IMR-90 (cell line): ENCODE results near the gene TTC39A. TPM values are rescaled to one million over a fixed set of nuclear protein-coding genes. Genes with fewer than 3 reads are reported as not detected.

Experiments used
- ATAC-seq: fragments of 200-7000 bp; cut with Tn5 transposase; 2 replicates; pipeline ENCODE4 v1.9.1; 2020; ENCODE audit warnings: low read depth, mild to moderate bottlenecking, moderate library complexity
- BruUV-seq: library from RNA; stranded (reverse); fragments of 400-500 nt; replicated peaks from 2 replicates; lab custom pipeline; 2021; lab: Mats Ljungman, UMichigan
- CTCF ChIA-PET: fragments of 300-600 bp; formaldehyde crosslinking; extraction: SDS; loops from one replicate; lab custom pipeline; 2021; ENCODE audit warnings: antibody characterized with exemption; lab: Yijun Ruan, JAX
- POLR2A ChIA-PET: fragments of 300-600 bp; sonication (Branson Sonifier 250); formaldehyde crosslinking; loops from one replicate; lab custom pipeline; 2022; ENCODE audit warnings: antibody characterized with exemption; ENCODE audit not compliant: unreplicated experiment; lab: Charles Lee
- DNase-seq: peaks from one replicate; pipeline ENCODE4 v3.0.0; 2013
- H2AFZ ChIP-seq: replicated peaks from 2 replicates; pipeline ENCODE3; 2013; ENCODE audit warnings: low read length, mild to moderate bottlenecking; ENCODE audit not compliant: poor library complexity
- H2AK5ac ChIP-seq: 2 replicates; pipeline ENCODE4 v1.6.1; 2013; ENCODE audit warnings: low read depth, low read length, inconsistent platforms
- H2AK9ac ChIP-seq: replicated peaks from 2 replicates; pipeline ENCODE3; 2013; ENCODE audit warnings: mild to moderate bottlenecking, low read depth, low read length, moderate library complexity; ENCODE audit not compliant: poor library complexity
- H2BK120ac ChIP-seq: 2 replicates; pipeline ENCODE4 v1.6.1; 2013; ENCODE audit warnings: low read depth, low read length, inconsistent platforms
- H2BK15ac ChIP-seq: 3 replicates; pipeline ENCODE4 v1.6.1; 2013; ENCODE audit warnings: low read depth, low read length, inconsistent platforms
- H2BK20ac ChIP-seq: 2 replicates; pipeline ENCODE4 v1.6.1; 2013; ENCODE audit warnings: low read depth, mild to moderate bottlenecking, inconsistent platforms, low read length, moderate library complexity
- H2BK5ac ChIP-seq: 2 replicates; pipeline ENCODE4 v1.6.1; 2013; ENCODE audit warnings: mild to moderate bottlenecking, low read depth, low read length, inconsistent platforms; ENCODE audit not compliant: poor library complexity, severe bottlenecking
- H3K14ac ChIP-seq: replicated peaks from 2 replicates; pipeline ENCODE4 v1.6.1; 2013; ENCODE audit warnings: low read depth, low read length, inconsistent platforms
- H3K18ac ChIP-seq: 2 replicates; pipeline ENCODE4 v1.6.1; 2013; ENCODE audit warnings: low read depth, low read length, control low read depth
- H3K23ac ChIP-seq: 2 replicates; pipeline ENCODE4 v1.6.1; 2013; ENCODE audit warnings: low read depth, low read length, inconsistent platforms
- H3K27ac ChIP-seq: 2 replicates; pipeline ENCODE4 v1.5.1; 2013; ENCODE audit warnings: mild to moderate bottlenecking, control low read depth, low read length; ENCODE audit not compliant: insufficient read depth
- H3K27me3 ChIP-seq: 2 replicates; pipeline ENCODE4 v1.6.1; 2013; ENCODE audit warnings: low read length; ENCODE audit not compliant: control insufficient read depth, insufficient read depth
- H3K36me3 ChIP-seq: 2 replicates; pipeline ENCODE4 v1.6.1; 2013; ENCODE audit warnings: low read length, mixed read lengths; ENCODE audit not compliant: control insufficient read depth, insufficient read depth
- H3K4ac ChIP-seq: 2 replicates; pipeline ENCODE4 v1.6.1; 2013; ENCODE audit warnings: low read depth, low read length, inconsistent platforms
- H3K4me1 ChIP-seq: 2 replicates; pipeline ENCODE4 v1.6.1; 2013; ENCODE audit warnings: low read length, mixed read lengths; ENCODE audit not compliant: control insufficient read depth, insufficient read depth
- H3K4me2 ChIP-seq: 2 replicates; pipeline ENCODE4 v1.6.1; 2013; ENCODE audit warnings: low read depth, mild to moderate bottlenecking, control low read depth, low read length, moderate library complexity
- H3K4me3 ChIP-seq: 2 replicates; pipeline ENCODE4 v1.5.1; 2013; ENCODE audit warnings: low read depth, mild to moderate bottlenecking, control low read depth, low read length, moderate library complexity; ENCODE audit not compliant: insufficient read depth
- H3K56ac ChIP-seq: 2 replicates; pipeline ENCODE4 v1.6.1; 2013; ENCODE audit warnings: low read length, inconsistent platforms; ENCODE audit not compliant: insufficient read depth; ENCODE audit errors: extremely low read depth
- H3K79me1 ChIP-seq, 2 experiments: 2 replicates each; pipeline ENCODE4 v1.6.1; 2013; ENCODE audit warnings: low read length in 2 of 2, inconsistent platforms in 1 of 2, low read depth in 1 of 2
- H3K9ac ChIP-seq: 2 replicates; pipeline ENCODE4 v1.6.1; 2013; ENCODE audit warnings: low read depth, low read length, control low read depth
- H3K9me1 ChIP-seq: 2 replicates; pipeline ENCODE4 v1.6.1; 2013; ENCODE audit warnings: low read length, inconsistent platforms; ENCODE audit not compliant: insufficient read depth
- H3K9me3 ChIP-seq: 2 replicates; pipeline ENCODE4 v1.6.1; 2013; ENCODE audit warnings: low read length; ENCODE audit not compliant: control insufficient read depth, insufficient read depth
- H4K20me1 ChIP-seq: 2 replicates; pipeline ENCODE4 v1.6.1; 2013; ENCODE audit warnings: low read length, inconsistent platforms; ENCODE audit not compliant: insufficient read depth
- H4K5ac ChIP-seq: 2 replicates; pipeline ENCODE4 v1.6.1; 2013; ENCODE audit warnings: mild to moderate bottlenecking, low read depth, low read length, control low read depth
- H4K8ac ChIP-seq, 2 experiments: 2 replicates each; pipeline ENCODE4 v1.6.1; 2013; ENCODE audit warnings: low read depth in 2 of 2, low read length in 2 of 2, control low read depth in 1 of 2, inconsistent platforms in 1 of 2
- H4K91ac ChIP-seq: 2 replicates; pipeline ENCODE4 v1.6.1; 2013; ENCODE audit warnings: low read depth, low read length, inconsistent platforms; ENCODE audit not compliant: insufficient read depth
- CHD1 ChIP-seq: IDR thresholded peaks from 2 replicates; pipeline ENCODE4 v1.6.1; 2012; ENCODE audit warnings: low read depth, low read length, improper control_type of control experiment
- FOS ChIP-seq: fragments of 150-350 bp; IDR thresholded peaks from 2 replicates; pipeline ENCODE4 v1.6.1; 2016; ENCODE audit warnings: low read depth, low read length
- MAFK ChIP-seq: IDR thresholded peaks from 2 replicates; pipeline ENCODE4 v1.6.1; 2012; ENCODE audit warnings: low read depth, low read length, improper control_type of control experiment
- RFX5 ChIP-seq: IDR thresholded peaks from 2 replicates; pipeline ENCODE4 v1.8.0; 2012; ENCODE audit warnings: low read depth, mild to moderate bottlenecking, low read length, moderate library complexity
- WGBS, 2 experiments: methylation state at CpG; one replicate each; pipeline versions ENCODE4 v1.1.5 to v1.1.7; 2013; ENCODE audit warnings: missing lambda C conversion rate in 2 of 2; ENCODE audit not compliant: insufficient read length in 1 of 2; ENCODE audit errors: extremely low coverage in 2 of 2; 5-methylcytosine and 5-hydroxymethylcytosine counted together
- dilution Hi-C: fragments of 300-500 bp; cut with HindIII; formaldehyde crosslinking; loops from one replicate; pipeline ENCODE4 v1.14.3; 2018; ENCODE audit warnings: low sequenced_read_pairs; ENCODE audit not compliant: unreplicated experiment
- in situ Hi-C: fragments of 300-500 bp; cut with MboI; formaldehyde crosslinking; loops from 3 replicates; pipeline ENCODE4 v1.14.3; 2019; ENCODE audit warnings: low sequenced_read_pairs, inconsistent platforms, mixed read lengths
- intact Hi-C: fragments of 100-400 bp; cut with micrococcal nuclease; formaldehyde crosslinking; loops from 2 replicates; pipeline ENCODE4 v1.10.0; 2022
- polyA plus RNA-seq, 3 experiments: library from polyadenylated mRNA; depleted of rRNA; stranded (reverse); fragments of >200 nt; gene quantifications; 2 replicates each; pipeline ENCODE4 v1.2.3, GENCODE V29; 2012; ENCODE audit warnings: low replicate concordance in 1 of 3
- total RNA-seq: library from RNA; depleted of rRNA; stranded (reverse); fragments of >200 nt; gene quantifications from 2 replicates; pipeline ENCODE4 v1.2.3, GENCODE V29; 2012

Gene TTC39A
- total and polyA plus RNA-seq, 2 of the 4 experiments (the other 2 are of a cell fraction) = 0.62 to 0.72 TPM

GRCh38 chr1:51282605-51283004 lies 47.8 kb downstream of the TTC39A start:
- intact Hi-C loops (no loop called here), in situ Hi-C loops (no loop called here), dilution Hi-C loops (no loop called here)
- Histone ChIP-seq H4K91ac (no peak overlapping the region), H3K18ac (no peak overlapping the region), H3K36me3 (peaks cover 1% of the 10 kb centered on the region), H3K9me1 (peaks cover 7% of the 10 kb centered on the region; the same call in 1 of the 2 replicates), H3K4me3 (no peak overlapping the region), H2BK120ac (no peak overlapping the region), H2AFZ (no peak overlapping the region), H3K27ac (no peak overlapping the region), H2BK20ac (no peak overlapping the region), H2AK5ac (no peak overlapping the region), H4K20me1 (no peaks in the 10 kb centered on the region), H3K79me1 (peaks cover 0 to 11% of the 10 kb centered on the region in 2 experiments; a peak in 1 of 4 replicates), H3K23ac (no peak overlapping the region), H3K56ac (no peak overlapping the region), H3K14ac (no peak overlapping the region), H3K4ac (no peak overlapping the region), H4K8ac (no peak overlapping the region), H2BK5ac (no peak overlapping the region), H3K4me2 (no peak overlapping the region), H2AK9ac (no peak overlapping the region), H4K5ac (no peak overlapping the region), H3K4me1 (peaks cover 3% of the 10 kb centered on the region; the same call in 1 of the 2 replicates), H3K27me3 (no peaks in the 10 kb centered on the region), H3K9me3 (no peaks in the 10 kb centered on the region), H2BK15ac (no peak overlapping the region), H3K9ac (no peak overlapping the region)
- TF ChIP-seq CHD1 (no peak), FOS (no peak), RFX5 (no peak), MAFK (no peak)
- no TSS peak for BruUV-seq
- no CpG with 5 or more reads among the region's 5 CpGs for WGBS, 2 experiments
- no peak for ATAC-seq
- ChIA-PET CTCF (interaction anchor here (0.6 to 1.4 kb wide), 2 partner anchors 9 to 14 kb away, joined by 3 to 5 read pairs; no protein-coding TSS in a partner anchor), POLR2A (no interaction called here)
- no peak for DNase-seq
